Ectodermal cell (in vitro differentiated cells): ENCODE measurements around the gene ARHGEF19.
"Not testable (repeated sequence)": the region's sequence is repeated elsewhere in the genome, so short reads cannot be mapped to it uniquely, and the experiment has no call there.

Experiments used
- H3K27ac ChIP-seq: 2 replicates; pipeline ENCODE4 v1.7.0; 2013; ENCODE audit warnings: mild to moderate bottlenecking, low read depth, low read length; ENCODE audit not compliant: insufficient read depth, poor library complexity, severe bottlenecking
- H3K27me3 ChIP-seq: 2 replicates; pipeline ENCODE4 v1.7.0; 2013; ENCODE audit warnings: mild to moderate bottlenecking, low read length; ENCODE audit not compliant: insufficient read depth, control insufficient read depth, poor library complexity, severe bottlenecking
- H3K36me3 ChIP-seq: one replicate; pipeline ENCODE4 v1.7.0; 2013; ENCODE audit warnings: low read length; ENCODE audit not compliant: control insufficient read depth, insufficient read depth
- H3K4me1 ChIP-seq: one replicate; pipeline ENCODE4 v1.7.0; 2013; ENCODE audit warnings: low read length; ENCODE audit not compliant: control insufficient read depth, insufficient read depth
- H3K4me3 ChIP-seq: 2 replicates; pipeline ENCODE4 v1.7.0; 2013; ENCODE audit warnings: low read depth, low read length, control low read depth; ENCODE audit not compliant: insufficient read depth
- H3K9me3 ChIP-seq: 2 replicates; pipeline ENCODE4 v1.7.0; 2013; ENCODE audit warnings: mild to moderate bottlenecking, low read length, moderate library complexity; ENCODE audit not compliant: control insufficient read depth
- WGBS, 2 experiments: methylation state at CpG; one replicate each; pipeline ENCODE4 v1.1.7; 2013; ENCODE audit warnings: missing lambda C conversion rate in 2 of 2; 5-methylcytosine and 5-hydroxymethylcytosine counted together

Gene ARHGEF19

DNA sequence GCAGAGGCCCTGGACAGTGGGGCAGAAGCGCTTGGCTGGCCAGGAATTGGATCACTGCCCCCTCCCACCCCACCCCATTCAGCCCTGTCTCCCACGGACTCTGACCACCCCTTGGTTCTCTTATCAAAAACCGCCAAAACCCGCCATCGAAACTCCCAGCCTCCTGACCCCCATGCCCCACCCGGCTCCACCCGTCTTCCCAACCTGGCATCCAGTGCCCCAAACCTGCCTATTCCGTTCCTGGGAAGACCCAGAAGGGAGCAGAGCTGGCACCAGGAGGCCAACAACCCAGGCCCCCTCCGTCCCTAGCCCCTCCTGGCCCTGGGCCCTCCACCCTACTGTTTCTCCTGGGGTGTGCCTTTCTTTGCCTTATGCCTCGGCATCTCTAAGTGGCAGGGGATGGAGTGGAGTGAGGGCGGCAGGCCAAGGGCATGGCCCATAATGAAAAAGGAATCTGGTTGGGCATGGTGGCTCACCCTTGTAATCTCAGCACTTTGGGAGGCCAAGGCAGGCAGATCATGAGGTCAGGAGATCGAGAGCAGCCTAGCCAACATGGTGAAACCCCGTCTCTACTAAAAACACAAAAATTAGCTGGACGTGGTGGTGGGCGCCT lies 40.1 kb downstream of the ARHGEF19 start:
- no peaks in the 10 kb centered on the region for H3K36me3 ChIP-seq
- H3K27ac ChIP-seq: no peak overlapping the region
- no peaks in the 10 kb centered on the region for H3K9me3 ChIP-seq
- no peaks in the 10 kb centered on the region for H3K27me3 ChIP-seq
- H3K4me1 ChIP-seq: peaks cover 34% of the 10 kb centered on the region
- WGBS, 2 experiments: 88 to 92% methylated on average over 15 of the region's 15 CpGs
- no peak overlapping the region for H3K4me3 ChIP-seq

DNA sequence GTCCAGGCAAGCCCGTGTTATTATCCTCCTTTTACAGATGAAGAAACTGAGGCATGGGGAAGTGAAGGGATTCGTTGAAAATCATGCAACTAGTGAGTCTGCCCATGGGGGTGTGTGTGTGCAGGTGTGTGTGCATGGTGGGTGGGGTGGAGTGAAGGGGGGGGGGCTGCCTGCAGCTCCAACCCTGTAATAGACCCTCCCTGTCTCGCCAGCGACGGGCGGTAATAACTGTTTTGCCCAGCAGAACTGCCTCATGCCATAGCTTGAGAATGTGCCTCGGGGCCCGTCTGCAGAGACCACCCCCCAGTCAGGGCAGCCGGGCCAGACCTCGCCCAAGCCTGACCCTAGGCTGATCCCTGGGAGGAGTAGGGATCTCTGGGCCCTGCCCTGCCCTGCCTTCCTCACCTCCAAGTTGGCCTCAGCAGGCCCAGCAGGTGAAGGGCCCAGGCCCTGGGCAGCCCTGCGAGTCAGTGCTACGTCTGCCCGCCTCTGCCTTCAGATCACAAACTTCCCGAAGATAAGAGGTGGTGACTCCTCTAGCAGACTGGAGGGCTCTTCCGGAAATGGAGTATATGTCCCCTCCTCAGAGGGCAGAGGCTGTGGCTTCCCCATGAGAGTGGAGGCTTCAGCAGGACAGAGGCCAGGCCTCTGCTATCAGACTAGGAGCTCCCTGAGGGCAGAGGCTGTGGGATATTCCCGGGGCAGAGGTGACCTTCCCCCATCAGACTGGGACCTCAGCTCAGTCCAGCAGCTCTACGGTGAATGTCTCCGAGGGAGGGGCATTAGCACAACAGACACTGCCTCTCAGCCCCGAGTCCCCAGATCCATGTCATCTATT lies 40.9 kb downstream of the ARHGEF19 start:
- H3K4me1 ChIP-seq: peaks cover 34% of the 10 kb centered on the region
- no peaks in the 10 kb centered on the region for H3K9me3 ChIP-seq
- no peaks in the 10 kb centered on the region for H3K27me3 ChIP-seq
- WGBS, 2 experiments: 85 to 87% methylated on average over 19 of the region's 19 CpGs
- H3K27ac ChIP-seq: no peak overlapping the region
- H3K4me3 ChIP-seq: no peak overlapping the region
- H3K36me3 ChIP-seq: no peaks in the 10 kb centered on the region

DNA sequence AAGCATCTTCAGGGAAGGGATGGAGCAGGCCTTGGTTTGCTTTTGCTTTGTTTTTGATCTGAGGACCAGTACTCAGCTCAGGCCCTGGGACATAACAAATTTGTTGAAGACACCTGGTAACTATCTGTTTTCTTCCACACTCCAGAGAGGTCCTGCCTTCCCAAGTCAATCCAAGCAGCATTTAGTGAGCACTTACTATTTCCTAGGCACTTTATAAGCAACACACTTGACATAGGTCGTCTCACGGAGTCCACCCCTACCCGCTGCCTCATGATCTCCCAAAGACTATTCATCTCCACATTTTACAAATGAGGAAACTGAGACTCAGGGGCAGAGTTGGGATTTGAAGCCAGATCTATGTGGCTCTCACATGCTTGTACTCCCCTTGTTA lies 42.2 kb downstream of the ARHGEF19 start:
- Histone ChIP-seq H3K36me3 (no peaks in the 10 kb centered on the region), H3K27me3 (no peaks in the 10 kb centered on the region), H3K4me3 (no peak overlapping the region), H3K9me3 (no peaks in the 10 kb centered on the region), H3K27ac (no peak overlapping the region), H3K4me1 (peaks cover 28% of the 10 kb centered on the region)
- WGBS, 2 experiments: 93 to 95% methylated on average over 3 of the region's 3 CpGs

DNA sequence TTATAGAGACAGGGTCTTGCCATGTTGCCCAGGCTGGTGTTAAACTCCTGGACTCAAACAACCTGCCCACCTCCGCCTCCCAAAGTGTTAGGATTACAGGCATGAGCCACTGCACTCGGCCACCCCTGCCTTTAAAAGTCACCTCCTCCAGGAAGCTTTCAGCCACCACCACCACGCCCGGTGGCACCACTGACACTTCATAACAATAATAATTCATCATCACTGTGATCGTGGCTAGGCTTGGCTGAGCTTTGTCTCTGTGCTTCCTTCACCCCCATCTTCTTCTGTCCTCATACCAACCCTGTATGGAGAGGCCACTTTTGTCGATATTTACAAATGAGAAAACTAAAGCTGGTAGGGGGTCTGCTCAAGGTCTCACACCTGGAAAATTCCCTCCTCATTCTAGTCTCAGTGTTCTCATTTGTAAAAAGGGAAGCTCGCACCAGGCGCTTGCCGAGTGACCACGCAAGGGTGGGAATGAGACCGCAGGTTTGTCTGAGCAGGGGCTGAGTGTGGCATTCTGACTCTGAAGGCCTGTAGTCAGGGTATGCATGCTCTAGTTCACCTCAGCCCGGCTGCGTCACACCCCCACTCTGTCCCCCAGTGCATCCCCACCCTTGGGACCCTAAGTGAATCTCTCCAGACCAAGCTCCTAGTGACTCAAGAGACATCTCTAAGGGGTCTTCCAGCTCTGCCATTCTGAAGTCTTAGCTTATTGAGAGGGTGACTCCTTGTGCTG lies 43.7 kb downstream of the ARHGEF19 start:
- WGBS, 2 experiments: 76 to 79% methylated on average over 13 of the region's 13 CpGs

DNA sequence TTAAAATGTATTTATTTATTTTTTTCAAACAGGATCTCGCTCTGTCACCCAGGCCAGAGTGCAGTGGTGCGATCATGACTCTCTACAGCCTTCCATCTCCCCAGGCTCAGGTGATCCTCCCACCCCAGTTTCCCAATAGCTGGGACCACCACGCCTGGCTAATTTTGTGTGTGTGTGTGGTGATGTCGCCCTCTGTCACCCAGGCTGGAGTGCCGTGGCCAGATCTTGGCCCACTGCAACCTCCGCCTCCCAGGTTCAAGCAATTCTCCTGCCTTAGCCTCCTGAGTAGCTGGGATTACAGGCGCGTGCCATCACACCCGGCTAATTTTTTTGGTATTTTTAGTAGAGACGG lies 44.3 kb downstream of the ARHGEF19 start:
- H3K4me3 ChIP-seq, H3K36me3 ChIP-seq, H3K9me3 ChIP-seq, H3K27me3 ChIP-seq, H3K27ac ChIP-seq: not testable (repeated sequence)
- WGBS, 2 experiments: 47 to 52% methylated on average over 9 to 10 of the region's 10 CpGs
- H3K4me1 ChIP-seq: peaks cover 22% of the 10 kb centered on the region

More for the DNA sequence above, 43.7 kb downstream of the ARHGEF19 start:
- Histone ChIP-seq H3K27me3 (no peaks in the 10 kb centered on the region), H3K9me3 (no peaks in the 10 kb centered on the region), H3K36me3 (no peaks in the 10 kb centered on the region), H3K27ac (no peak overlapping the region), H3K4me3 (no peak overlapping the region), H3K4me1 (peaks cover 28% of the 10 kb centered on the region)

DNA sequence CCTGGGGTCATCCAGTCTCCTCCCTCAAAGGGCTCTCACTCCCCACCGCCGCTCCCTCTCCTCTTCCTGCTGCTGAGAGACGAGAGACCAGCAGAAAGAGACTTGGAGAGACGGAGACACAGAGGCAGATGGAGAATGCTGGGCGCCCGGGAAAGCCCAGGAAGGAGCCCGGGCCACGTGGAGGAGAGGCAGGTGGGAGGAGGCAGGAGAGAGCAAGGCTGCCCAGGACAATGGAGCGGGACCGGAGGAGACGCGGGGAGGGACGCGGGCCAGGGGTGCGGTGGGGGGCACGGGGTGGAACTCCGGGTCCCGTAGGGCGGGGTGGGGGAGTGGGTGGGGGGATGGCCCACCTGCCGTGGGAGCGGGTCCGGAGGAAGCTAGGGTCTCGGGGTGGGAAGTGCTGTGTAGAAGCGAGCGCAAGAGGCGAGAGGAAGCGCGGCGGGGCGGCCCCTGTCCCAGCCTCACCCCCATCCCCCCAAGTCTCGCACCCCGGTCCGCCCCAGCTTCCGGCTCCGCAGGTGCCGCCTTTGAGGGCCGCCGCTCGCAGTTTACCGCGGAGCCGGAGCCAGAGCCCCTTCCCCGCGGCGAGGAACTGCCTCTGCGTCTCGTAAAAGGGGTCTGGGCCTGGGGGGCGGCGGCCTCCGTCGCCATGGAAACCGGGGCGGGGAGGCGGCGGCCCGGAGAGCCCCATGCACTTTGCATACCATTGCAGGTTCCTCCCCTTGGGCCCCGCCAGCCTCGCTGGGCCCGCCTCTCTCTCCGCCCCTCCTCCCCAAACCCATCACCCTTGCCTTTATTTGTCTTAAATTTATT lies 44.9 kb downstream of the ARHGEF19 start:
- WGBS, 2 experiments: 1% methylated on average over 58 to 60 of the region's 60 CpGs
- Histone ChIP-seq H3K4me1 (peaks cover 21% of the 10 kb centered on the region), H3K9me3 (no peaks in the 10 kb centered on the region), H3K4me3 (peak overlapping the region; percentile 52), H3K36me3 (no peaks in the 10 kb centered on the region), H3K27ac (peak overlapping the region; percentile 76), H3K27me3 (no peaks in the 10 kb centered on the region)

DNA sequence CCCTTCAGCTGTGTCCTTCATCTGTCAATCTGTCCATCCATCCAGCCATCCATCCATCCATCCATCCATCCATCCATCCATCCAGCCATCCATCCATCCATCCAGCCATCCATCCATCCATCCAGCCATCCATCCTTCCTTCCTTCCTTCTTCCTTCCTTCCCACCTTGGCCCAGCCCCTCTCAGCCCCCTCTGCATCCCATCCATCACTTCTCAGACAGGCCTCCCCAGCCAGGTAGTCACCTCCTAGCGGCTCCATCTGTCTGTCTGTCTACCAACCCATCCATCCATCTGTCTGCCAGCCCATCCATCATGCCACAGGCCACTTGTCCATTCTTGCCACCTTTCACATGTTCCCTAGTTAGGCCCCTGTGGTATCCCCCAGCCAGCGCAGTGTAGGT lies 46.3 kb downstream of the ARHGEF19 start:
- Histone ChIP-seq H3K27ac (no peak overlapping the region), H3K9me3 (no peaks in the 10 kb centered on the region), H3K36me3 (no peaks in the 10 kb centered on the region), H3K4me3 (no peak overlapping the region), H3K27me3 (no peaks in the 10 kb centered on the region), H3K4me1 (peaks cover 23% of the 10 kb centered on the region)
- 48 to 50% methylated on average over 2 of the region's 2 CpGs for WGBS, 2 experiments

DNA sequence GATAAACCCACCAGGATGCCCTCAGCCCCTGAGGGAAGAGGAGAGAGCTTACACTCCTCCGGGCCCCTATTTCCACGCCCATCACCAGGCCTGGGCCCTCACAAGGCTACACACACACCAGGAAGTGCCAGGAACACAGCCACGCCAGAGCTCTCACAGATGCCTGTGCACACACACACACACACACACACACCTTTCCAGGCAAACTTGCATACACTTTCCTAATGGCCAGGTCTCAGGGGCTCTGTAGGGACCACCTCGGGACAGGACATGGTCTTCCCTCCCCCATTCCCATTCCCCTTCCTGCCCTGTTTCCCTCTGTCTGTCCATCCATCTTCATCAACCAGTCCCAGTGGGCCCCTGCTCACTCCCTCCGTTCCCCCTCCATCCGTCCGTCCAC lies 46.9 kb downstream of the ARHGEF19 start:
- Histone ChIP-seq H3K9me3 (no peaks in the 10 kb centered on the region), H3K27ac (no peak overlapping the region), H3K36me3 (no peaks in the 10 kb centered on the region), H3K27me3 (no peaks in the 10 kb centered on the region), H3K4me3 (no peak overlapping the region), H3K4me1 (peaks cover 23% of the 10 kb centered on the region)
- WGBS, 2 experiments: 73 to 78% methylated on average over 7 of the region's 7 CpGs

DNA sequence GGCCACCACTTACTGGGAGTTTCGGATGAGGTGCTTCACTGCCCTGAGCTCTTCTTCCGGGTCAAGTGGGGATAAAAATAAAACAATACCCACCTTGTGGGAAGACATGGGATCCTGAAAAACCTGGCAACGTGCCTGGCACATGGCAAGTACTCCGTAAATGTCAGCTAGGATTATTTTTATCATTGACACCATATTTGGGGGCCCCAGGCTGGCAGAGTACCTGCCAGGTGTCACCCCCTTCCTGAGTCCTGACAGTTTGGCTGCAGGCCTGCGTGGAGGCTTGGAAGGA lies 47.4 kb downstream of the ARHGEF19 start:
- Histone ChIP-seq H3K4me3 (no peak overlapping the region), H3K4me1 (peaks cover 23% of the 10 kb centered on the region), H3K36me3 (no peaks in the 10 kb centered on the region), H3K27ac (no peak overlapping the region), H3K9me3 (no peaks in the 10 kb centered on the region), H3K27me3 (no peaks in the 10 kb centered on the region)
- WGBS, 2 experiments: 76 to 81% methylated on average over 5 of the region's 5 CpGs
